HepG2 (cell line): ENCODE data around the gene SLC2A10. TPM values are rescaled to one million over a fixed set of nuclear protein-coding genes. Genes with fewer than 3 reads are reported as not detected.

Experiments
- ATAC-seq: fragments of 200-7000 bp; cut with Tn5 transposase; 3 replicates; pipeline ENCODE4 v1.9.1; 2020; ENCODE audit warnings: mild to moderate bottlenecking, moderate library complexity
- BruUV-seq: library from RNA; stranded (reverse); fragments of 400-500 nt; replicated peaks from 2 replicates; lab custom pipeline; 2021; lab: Mats Ljungman, UMichigan
- CTCF ChIA-PET: fragments of 300-600 bp; formaldehyde crosslinking; extraction: SDS; loops from one replicate; lab custom pipeline; 2021; ENCODE audit warnings: low total read pairs, inconsistent platforms, low intra/inter-chr PET ratio; lab: Yijun Ruan, JAX
- POLR2A ChIA-PET: fragments of 350-600 bp; sonication (Branson Sonifier 250); formaldehyde crosslinking; loops from one replicate; lab custom pipeline; 2020; ENCODE audit warnings: antibody characterized with exemption, inconsistent platforms; lab: Yijun Ruan, JAX
- DNase-seq: peaks from one replicate; pipeline ENCODE4 v3.0.0-alpha.2; 2015; ENCODE audit warnings: low spot score
- FAIRE-seq: peaks from 3 replicates; lab custom pipeline; 2011; peaks lifted over from hg19 to GRCh38; lab: Jason Lieb, UNC
- H2AFZ ChIP-seq: one replicate; pipeline ENCODE4 v1.6.1; 2011; ENCODE audit warnings: low read length, inconsistent platforms
- H3K27ac ChIP-seq: fragments of 300-600 bp; 3 replicates; pipeline ENCODE4 v1.8.0; 2011; ENCODE audit warnings: mixed run types, mild to moderate bottlenecking, mixed read lengths, low read length, inconsistent platforms; ENCODE audit not compliant: insufficient read depth; ENCODE audit errors: extremely low read length
- H3K27me3 ChIP-seq, 2 experiments: fragments of 200-600 bp in 1 of 2; 2 replicates in 1 of 2; 3 replicates in 1 of 2; pipeline versions ENCODE4 v1.6.0 to v1.8.0; 2011; ENCODE audit warnings: low read length in 2 of 2, mild to moderate bottlenecking in 2 of 2, moderate library complexity in 2 of 2, inconsistent platforms in 1 of 2; ENCODE audit not compliant: insufficient read depth in 2 of 2, control insufficient read depth in 1 of 2
- H3K36me3 ChIP-seq, 2 experiments: fragments of 200-600 bp in 1 of 2; replicated peaks in 1 of 2; 2 replicates in 1 of 2; 3 replicates in 1 of 2; pipeline versions ENCODE4 v1.5.1 to v1.8.0; 2011; ENCODE audit warnings: low read length in 2 of 2, inconsistent platforms in 1 of 2; ENCODE audit not compliant: insufficient read depth in 2 of 2, control insufficient read depth in 1 of 2
- H3K4me1 ChIP-seq: 2 replicates; pipeline ENCODE4 v1.5.1; 2012; ENCODE audit warnings: low read length, inconsistent platforms; ENCODE audit not compliant: insufficient read depth
- H3K4me2 ChIP-seq: 2 replicates; pipeline ENCODE4 v1.6.0; 2011; ENCODE audit warnings: low read depth, low read length, inconsistent platforms
- H3K4me3 ChIP-seq, 3 experiments: fragments of 200-600 bp in 1 of 3; sonication (generic), shearing (Covaris generic) in 1 of 3; replicated peaks in 1 of 3; 2 replicates each; pipeline ENCODE4 v1.5.1; 2011 to 2016; ENCODE audit warnings: low read length in 3 of 3, inconsistent platforms in 2 of 3, low read depth in 2 of 3, mild to moderate bottlenecking in 2 of 3, control low read depth in 1 of 3, mixed read lengths in 1 of 3; ENCODE audit not compliant: insufficient read depth in 1 of 3
- H3K79me2 ChIP-seq: one replicate; pipeline ENCODE4 v1.6.1; 2011; ENCODE audit warnings: low read length, inconsistent platforms; ENCODE audit not compliant: insufficient read depth
- H3K9ac ChIP-seq: 2 replicates; pipeline ENCODE4 v1.6.0; 2011; ENCODE audit warnings: mild to moderate bottlenecking, low read depth, low read length, inconsistent platforms; ENCODE audit not compliant: insufficient read depth
- H3K9me3 ChIP-seq: 2 replicates; pipeline ENCODE4 v1.5.1; 2012; ENCODE audit warnings: mild to moderate bottlenecking, low read length
- H4K20me1 ChIP-seq: 2 replicates; pipeline ENCODE4 v1.6.0; 2011; ENCODE audit warnings: inconsistent platforms, mild to moderate bottlenecking, low read length, moderate library complexity; ENCODE audit not compliant: insufficient read depth
- DNMT3B ChIP-seq: conservative IDR thresholded peaks from 2 replicates; pipeline ENCODE4 v1.6.1; 2016; ENCODE audit warnings: missing biosample characterization, control low read depth
- ERF ChIP-seq: IDR thresholded peaks from 2 replicates; pipeline ENCODE4 v1.6.1; 2018; ENCODE audit warnings: missing biosample characterization, missing genetic modification reagents
- KDM2A ChIP-seq: sonication (generic); formaldehyde crosslinking; IDR thresholded peaks from 2 replicates; pipeline ENCODE4 v1.4.0; 2020; ENCODE audit warnings: low read depth, missing genetic modification reagents, borderline replicate concordance
- KLF11 ChIP-seq: IDR thresholded peaks from 2 replicates; pipeline ENCODE4 v1.6.1; 2016; ENCODE audit warnings: missing compliant biosample characterization
- MAFF ChIP-seq: IDR thresholded peaks from 2 replicates; pipeline ENCODE4 v1.6.1; 2011; ENCODE audit warnings: low read depth, low read length, improper control_type of control experiment
- NKX3-1 ChIP-seq: sonication (generic); formaldehyde crosslinking; IDR thresholded peaks from 2 replicates; pipeline ENCODE4 v1.5.0; 2020; ENCODE audit warnings: missing genetic modification reagents
- RAD21 ChIP-seq: fragments of 450-650 bp; formaldehyde crosslinking; IDR thresholded peaks from 2 replicates; pipeline ENCODE4 v1.5.0; 2020; ENCODE audit warnings: mild to moderate bottlenecking
- RNF2 ChIP-seq: fragments of 450-650 bp; conservative IDR thresholded peaks from 2 replicates; pipeline ENCODE4 v1.6.1; 2016; ENCODE audit warnings: low read depth
- SRF ChIP-seq: IDR thresholded peaks from 2 replicates; pipeline ENCODE4 v1.6.1; 2011; ENCODE audit warnings: mild to moderate bottlenecking, low read depth, low read length, moderate library complexity
- ZBTB3 ChIP-seq: sonication (generic); formaldehyde crosslinking; IDR thresholded peaks from 2 replicates; pipeline ENCODE4 v1.4.0; 2020; ENCODE audit warnings: low read depth, mild to moderate bottlenecking, moderate library complexity, missing genetic modification reagents, borderline replicate concordance
- ZNF510 ChIP-seq: sonication (generic); formaldehyde crosslinking; IDR thresholded peaks from 2 replicates; pipeline ENCODE4 v1.4.0; 2020; ENCODE audit warnings: low read depth, mild to moderate bottlenecking, missing genetic modification reagents
- ZNF7 ChIP-seq: IDR thresholded peaks from 2 replicates; pipeline ENCODE4 v1.6.1; 2016; ENCODE audit warnings: missing biosample characterization, missing genetic modification reagents
- WGBS: methylation state at CpG from one replicate; pipeline ENCODE4 v1.1.6; 2017; ENCODE audit warnings: low lambda C conversion rate; 5-methylcytosine and 5-hydroxymethylcytosine counted together
- in situ Hi-C: cut with HindIII; loops from 2 replicates; pipeline ENCODE4 v1.10.0; 2017; ENCODE audit warnings: low pct_unique_long_range_greater_than_20kb; ENCODE audit not compliant: extremely low pct_ligation_motif_present
- intact Hi-C: fragments of 100-400 bp; cut with micrococcal nuclease; formaldehyde crosslinking; loops from one replicate; pipeline ENCODE4 v1.10.0; 2022; ENCODE audit not compliant: unreplicated experiment
- polyA plus RNA-seq, 8 experiments: library from polyadenylated mRNA; depleted of rRNA in 3 of 8; stranded (reverse) in 7 of 8; unstranded in 1 of 8; fragments of >200 nt; fragmentation: Illumina TruSeq in 4 of 8; extraction: Trizol in 4 of 8; gene quantifications; 2 replicates each; pipeline versions ENCODE4 v1.2.1 to v1.2.3, GENCODE V29; 2011 to 2016; ENCODE audit warnings: low read depth in 4 of 8, missing spikeins in 1 of 8, mixed read lengths in 1 of 8; ENCODE audit not compliant: insufficient read depth in 1 of 8
- total RNA-seq, 5 experiments: library from RNA; depleted of rRNA; stranded (reverse); fragments of >200 nt; fragmentation: Illumina TruSeq; extraction: Trizol; gene quantifications; 2 replicates each; pipeline ENCODE4 v1.2.3, GENCODE V29; 2016; ENCODE audit warnings: low read depth in 1 of 5
- TF ChIP-seq, protein P1 (sequence below): sonication (generic); formaldehyde crosslinking; IDR thresholded peaks from 2 replicates; pipeline ENCODE4 v1.4.0; 2020; ENCODE audit warnings: missing genetic modification reagents, borderline replicate concordance
- TF ChIP-seq, protein P2 (sequence below): sonication (generic); formaldehyde crosslinking; IDR thresholded peaks from 2 replicates; pipeline ENCODE4 v1.9.0; 2021; ENCODE audit warnings: missing genetic modification reagents, mild to moderate bottlenecking, borderline replicate concordance

The SLC2A10 gene
- total and polyA plus RNA-seq, 2 of the 13 experiments (the other 11 are each of a cell fraction or from before 2014, with no cell fraction given), result 16.0 to 18.4 TPM

DNA sequence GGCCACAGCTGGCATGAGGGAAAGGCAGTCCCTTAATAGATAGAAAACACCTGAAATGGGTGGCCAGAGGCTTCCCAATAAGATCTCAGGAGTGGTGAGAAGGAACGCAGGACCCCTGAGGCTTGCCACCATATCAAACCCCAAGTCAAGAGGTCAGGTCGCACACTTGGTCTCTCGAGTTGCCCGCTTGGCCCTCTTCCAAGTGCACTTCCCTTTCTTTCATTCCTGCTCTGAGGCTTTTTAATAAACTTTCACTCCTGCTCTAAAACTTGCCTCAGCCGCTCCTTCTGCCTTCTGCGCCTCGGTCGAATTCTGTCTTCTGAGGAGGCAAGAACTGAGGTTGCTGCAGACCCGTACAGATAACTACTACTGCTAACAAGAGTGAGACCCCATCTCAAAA is 64.2 kb downstream of the SLC2A10 start:
- no peak overlapping the region for H3K4me2 ChIP-seq
- no TSS peak for BruUV-seq
- no peak for DNase-seq
- intact Hi-C loops, result loop anchor here (1.0 kb wide), 1 partner anchor 377 kb away; no protein-coding TSS in a partner anchor
- no peak overlapping the region for H3K4me3 ChIP-seq
- in situ Hi-C loops, result loop anchor here (25.0 kb wide), 1 partner anchor 614 kb away; no protein-coding TSS in a partner anchor
- H3K27me3 ChIP-seq, result peaks cover 10 to 42% of the 10 kb centered on the region in 2 experiments; a peak in 4 of 5 replicates
- no peak overlapping the region for H3K27ac ChIP-seq
- no peak for FAIRE-seq
- H3K4me1 ChIP-seq, result no peaks in the 10 kb centered on the region
- H3K9ac ChIP-seq, result no peak overlapping the region
- H4K20me1 ChIP-seq, result no peaks in the 10 kb centered on the region
- H3K9me3 ChIP-seq, result no peaks in the 10 kb centered on the region
- ChIA-PET POLR2A (no interaction called here), CTCF (no interaction called here)
- no peaks in the 10 kb centered on the region for H3K36me3 ChIP-seq
- H2AFZ ChIP-seq, result no peak overlapping the region
- no peak for ATAC-seq
- WGBS, result 32% methylated on average over 9 of the region's 9 CpGs
- no peaks in the 10 kb centered on the region for H3K79me2 ChIP-seq
- TF ChIP-seq NKX3-1, result no peak
- no peak for TF ChIP-seq KLF11 (CRISPR knock-in tag)

DNA sequence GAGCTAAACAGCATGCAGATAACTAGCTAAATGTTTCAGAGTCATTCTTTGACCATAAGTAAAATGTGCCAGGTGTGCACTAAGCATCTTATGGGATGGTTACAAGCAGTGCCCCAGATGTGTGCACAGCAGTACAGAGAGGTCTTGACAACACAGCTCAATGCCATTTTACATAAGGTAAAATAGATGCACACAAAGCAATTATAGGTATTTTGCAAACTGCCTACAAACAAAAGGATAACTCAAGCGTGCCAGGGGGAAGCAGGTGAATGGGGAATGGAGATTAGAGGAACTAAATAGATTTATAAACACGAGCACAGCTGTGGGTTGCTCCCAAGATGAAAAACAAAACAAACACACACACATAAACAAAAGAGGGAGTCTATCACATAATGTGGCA is 64.8 kb downstream of the SLC2A10 start:
- no peaks in the 10 kb centered on the region for H3K79me2 ChIP-seq
- ChIA-PET POLR2A (no interaction called here), CTCF (no interaction called here)
- no peaks in the 10 kb centered on the region for H3K9me3 ChIP-seq
- BruUV-seq, result no TSS peak
- ATAC-seq (no peak), FAIRE-seq (no peak), DNase-seq (no peak)
- no peak overlapping the region for H2AFZ ChIP-seq
- H3K4me2 ChIP-seq, result no peak overlapping the region
- intact Hi-C loops (no loop called here), in situ Hi-C loops (loop anchor here (25.0 kb wide), 1 partner anchor 613 kb away; no protein-coding TSS in a partner anchor)
- 1% methylated on average over 2 of the region's 2 CpGs for WGBS
- no peaks in the 10 kb centered on the region for H4K20me1 ChIP-seq
- no peak overlapping the region for H3K4me3 ChIP-seq
- peaks cover 8 to 44% of the 10 kb centered on the region in 2 experiments; a peak in 4 of 5 replicates for H3K27me3 ChIP-seq
- H3K9ac ChIP-seq, result no peak overlapping the region
- no peaks in the 10 kb centered on the region for H3K36me3 ChIP-seq
- H3K4me1 ChIP-seq, result peaks cover 3% of the 10 kb centered on the region
- no peak overlapping the region for H3K27ac ChIP-seq
- TF ChIP-seq, protein P1, sequence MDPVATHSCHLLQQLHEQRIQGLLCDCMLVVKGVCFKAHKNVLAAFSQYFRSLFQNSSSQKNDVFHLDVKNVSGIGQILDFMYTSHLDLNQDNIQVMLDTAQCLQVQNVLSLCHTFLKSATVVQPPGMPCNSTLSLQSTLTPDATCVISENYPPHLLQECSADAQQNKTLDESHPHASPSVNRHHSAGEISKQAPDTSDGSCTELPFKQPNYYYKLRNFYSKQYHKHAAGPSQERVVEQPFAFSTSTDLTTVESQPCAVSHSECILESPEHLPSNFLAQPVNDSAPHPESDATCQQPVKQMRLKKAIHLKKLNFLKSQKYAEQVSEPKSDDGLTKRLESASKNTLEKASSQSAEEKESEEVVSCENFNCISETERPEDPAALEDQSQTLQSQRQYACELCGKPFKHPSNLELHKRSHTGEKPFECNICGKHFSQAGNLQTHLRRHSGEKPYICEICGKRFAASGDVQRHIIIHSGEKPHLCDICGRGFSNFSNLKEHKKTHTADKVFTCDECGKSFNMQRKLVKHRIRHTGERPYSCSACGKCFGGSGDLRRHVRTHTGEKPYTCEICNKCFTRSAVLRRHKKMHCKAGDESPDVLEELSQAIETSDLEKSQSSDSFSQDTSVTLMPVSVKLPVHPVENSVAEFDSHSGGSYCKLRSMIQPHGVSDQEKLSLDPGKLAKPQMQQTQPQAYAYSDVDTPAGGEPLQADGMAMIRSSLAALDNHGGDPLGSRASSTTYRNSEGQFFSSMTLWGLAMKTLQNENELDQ, result no peak
- TF ChIP-seq, protein P2, sequence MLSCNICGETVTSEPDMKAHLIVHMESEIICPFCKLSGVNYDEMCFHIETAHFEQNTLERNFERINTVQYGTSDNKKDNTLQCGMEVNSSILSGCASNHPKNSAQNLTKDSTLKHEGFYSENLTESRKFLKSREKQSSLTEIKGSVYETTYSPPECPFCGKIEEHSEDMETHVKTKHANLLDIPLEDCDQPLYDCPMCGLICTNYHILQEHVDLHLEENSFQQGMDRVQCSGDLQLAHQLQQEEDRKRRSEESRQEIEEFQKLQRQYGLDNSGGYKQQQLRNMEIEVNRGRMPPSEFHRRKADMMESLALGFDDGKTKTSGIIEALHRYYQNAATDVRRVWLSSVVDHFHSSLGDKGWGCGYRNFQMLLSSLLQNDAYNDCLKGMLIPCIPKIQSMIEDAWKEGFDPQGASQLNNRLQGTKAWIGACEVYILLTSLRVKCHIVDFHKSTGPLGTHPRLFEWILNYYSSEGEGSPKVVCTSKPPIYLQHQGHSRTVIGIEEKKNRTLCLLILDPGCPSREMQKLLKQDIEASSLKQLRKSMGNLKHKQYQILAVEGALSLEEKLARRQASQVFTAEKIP (CRISPR knock-in tag), result no peak
- TF ChIP-seq ERF (CRISPR knock-in tag), result no peak
- TF ChIP-seq MAFF, result no peak
- no peak for TF ChIP-seq ZBTB3
- TF ChIP-seq SRF, result no peak
- TF ChIP-seq RNF2, result no peak
- no peak for TF ChIP-seq RAD21 (CRISPR knock-in tag)
- TF ChIP-seq DNMT3B (CRISPR knock-in tag), result no peak
- TF ChIP-seq ZNF7 (CRISPR knock-in tag), result no peak
- no peak for TF ChIP-seq KDM2A (CRISPR knock-in tag)
- no peak for TF ChIP-seq ZNF510
